Right lobe of liver (tissue), 6 donors: ENCODE results near the gene PRUNE1. TPM values are rescaled to one million over a fixed set of nuclear protein-coding genes. Genes with fewer than 3 reads are reported as not detected.

ENCODE experiments used
- ATAC-seq, 4 donors: fragments of 200-7000 bp; cut with Tn5 transposase; one replicate each; pipeline ENCODE4 v1.9.1; 2020; ENCODE audit warnings: mild to moderate bottlenecking in 4 of 4, moderate library complexity in 4 of 4
- DNase-seq, 3 donors: peaks; one replicate each; pipeline ENCODE4 v3.0.0-alpha.2; 2020
- H3K27ac ChIP-seq, 3 donors: fragments of 200-600 bp; one replicate each; pipeline ENCODE4 v1.8.0; 2022
- H3K27me3 ChIP-seq, 2 donors: fragments of 200-600 bp; one replicate each; pipeline ENCODE4 v1.8.0; 2022
- H3K36me3 ChIP-seq, 4 donors: fragments of 200-600 bp; sonication (generic) in 1 of 4; one replicate each; pipeline versions ENCODE4 v1.5.1 to v1.8.0; 2017 to 2022; ENCODE audit warnings: control low read depth in 1 of 4
- H3K4me1 ChIP-seq, 4 donors: fragments of 200-600 bp; sonication (generic) in 1 of 4; one replicate each; pipeline versions ENCODE4 v1.5.1 to v1.8.0; 2017 to 2022; ENCODE audit warnings: control low read depth in 1 of 4
- H3K4me3 ChIP-seq, 3 donors: fragments of 200-600 bp; one replicate each; pipeline ENCODE4 v1.8.0; 2022
- H3K9me3 ChIP-seq, 4 donors: fragments of 200-600 bp; sonication (generic) in 1 of 4; one replicate each; pipeline versions ENCODE4 v1.5.1 to v1.8.0; 2017 to 2022; ENCODE audit warnings: control low read depth in 1 of 4
- POLR2A ChIP-seq: fragments of 450-650 bp; IDR thresholded peaks from one replicate; pipeline ENCODE4 v1.6.1; 2017; ENCODE audit warnings: antibody characterized with exemption, mild to moderate bottlenecking
- WGBS: methylation state at CpG from one replicate; pipeline ENCODE4 v1.1.6; 2018; ENCODE audit warnings: low coverage, low lambda C conversion rate; ENCODE audit not compliant: insufficient coverage; ENCODE audit errors: missing lambda C conversion rate; 5-methylcytosine and 5-hydroxymethylcytosine counted together
- intact Hi-C, 2 donors: fragments of 100-400 bp; cut with DNase I; formaldehyde crosslinking; loops; one replicate each; pipeline versions ENCODE4 v1.11.2 to v1.14.1; 2022
- total RNA-seq, 6 experiments: library from RNA; depleted of rRNA in 2 of 6; stranded (reverse); fragments of >200 nt in 2 of 6; fragmentation: NEBNext Ultra II Directional in 3 of 6; extraction: Animal tissue kit (Norgen Biotek cat#: 25700) in 3 of 6; gene quantifications; one replicate each; pipeline versions ENCODE4 v1.1.0 to v1.2.4, GENCODE V29; 2016 to 2023
- TF ChIP-seq, protein P1 (sequence below), 4 donors: fragments of 200-600 bp in 3 of 4; fragments of 450-650 bp in 1 of 4; IDR thresholded peaks; one replicate each; pipeline versions ENCODE4 v1.5.1 to v1.8.0; 2016 to 2022; ENCODE audit warnings: antibody characterized with exemption in 4 of 4, mild to moderate bottlenecking in 2 of 4
- donor health status: DM: no; HTN: yes; CAD: no.
- donor health status: DM: no; HTN: no; CAD: no.
- donor health status: DM: no; HTN: no; CAD: no.
- donor health status: DM: no; HTN: yes; CAD: no.
- donor health status: DM: no; HTN: yes; CAD: no.

The PRUNE1 gene
- total RNA-seq, 6 experiments from 2014 or later: 4.7 to 12.0 (median 10.1) TPM

DNA sequence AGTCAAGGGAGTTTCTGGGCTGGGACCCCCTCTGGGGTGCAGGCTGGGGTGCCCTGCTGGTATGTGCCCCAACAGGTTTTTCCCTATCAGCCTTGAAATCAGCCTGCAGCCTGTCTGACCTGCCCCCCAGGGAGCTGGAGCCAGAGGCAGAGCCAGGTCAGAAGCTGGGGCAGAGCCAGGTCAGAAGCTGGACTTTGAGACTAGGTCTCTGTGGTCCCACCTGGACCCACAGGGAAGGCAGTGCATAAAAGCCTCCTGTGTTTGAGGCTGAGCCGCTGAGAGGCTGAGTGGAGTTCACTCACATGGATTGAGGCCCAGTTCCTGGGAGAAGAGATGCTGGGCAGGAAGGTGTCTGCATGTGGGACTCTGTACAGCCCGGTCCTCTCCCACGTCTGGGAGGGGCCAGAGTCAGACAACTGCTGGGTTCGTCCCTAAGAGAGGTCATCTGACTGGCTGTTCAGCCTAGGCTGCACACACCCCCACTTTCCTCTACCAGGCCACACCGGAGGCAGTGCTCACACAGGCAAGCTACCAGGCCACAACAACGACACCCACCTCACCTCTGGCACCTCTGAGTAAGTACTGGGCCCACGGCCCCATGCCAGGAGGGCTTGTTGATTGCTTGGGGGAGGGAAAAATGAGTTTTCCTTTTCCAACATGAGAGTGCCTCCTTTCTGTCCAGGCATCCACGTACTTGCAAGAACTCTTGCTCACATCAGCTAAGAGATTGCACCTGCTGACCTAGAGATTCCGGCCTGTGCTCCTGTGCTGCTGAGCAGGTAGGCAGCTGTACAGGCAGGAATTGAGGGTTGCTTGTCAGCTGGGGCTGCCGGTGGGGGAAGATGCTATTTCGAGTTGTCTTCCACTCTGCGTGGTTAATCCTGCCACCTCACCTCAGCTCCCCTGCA is 26.2 kb upstream of the PRUNE1 start, which contains the start of gene ANXA9:
TSS of gene ANXA9 (plus strand) at position 488 of the 908 bp plus-strand sequence. CDS start 814 bp downstream, outside the sequence.
- TF ChIP-seq, protein P1, sequence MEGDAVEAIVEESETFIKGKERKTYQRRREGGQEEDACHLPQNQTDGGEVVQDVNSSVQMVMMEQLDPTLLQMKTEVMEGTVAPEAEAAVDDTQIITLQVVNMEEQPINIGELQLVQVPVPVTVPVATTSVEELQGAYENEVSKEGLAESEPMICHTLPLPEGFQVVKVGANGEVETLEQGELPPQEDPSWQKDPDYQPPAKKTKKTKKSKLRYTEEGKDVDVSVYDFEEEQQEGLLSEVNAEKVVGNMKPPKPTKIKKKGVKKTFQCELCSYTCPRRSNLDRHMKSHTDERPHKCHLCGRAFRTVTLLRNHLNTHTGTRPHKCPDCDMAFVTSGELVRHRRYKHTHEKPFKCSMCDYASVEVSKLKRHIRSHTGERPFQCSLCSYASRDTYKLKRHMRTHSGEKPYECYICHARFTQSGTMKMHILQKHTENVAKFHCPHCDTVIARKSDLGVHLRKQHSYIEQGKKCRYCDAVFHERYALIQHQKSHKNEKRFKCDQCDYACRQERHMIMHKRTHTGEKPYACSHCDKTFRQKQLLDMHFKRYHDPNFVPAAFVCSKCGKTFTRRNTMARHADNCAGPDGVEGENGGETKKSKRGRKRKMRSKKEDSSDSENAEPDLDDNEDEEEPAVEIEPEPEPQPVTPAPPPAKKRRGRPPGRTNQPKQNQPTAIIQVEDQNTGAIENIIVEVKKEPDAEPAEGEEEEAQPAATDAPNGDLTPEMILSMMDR (IDR thresholded peaks at IDR 0.05): no peak
- TF ChIP-seq POLR2A: peak; percentile 55
- peak; percentile 71 to 87 (median 85) for DNase-seq
- H3K4me3 ChIP-seq: peak within 1 kb of the TSS; percentile 10 to 33 (median 25)
- intact Hi-C loops: loop anchor here in 1 of 2 donors (10.0 kb wide), 1 partner anchor 47 kb away; no protein-coding TSS in a partner anchor
- WGBS: 32% methylated on average over 4 of the region's 12 CpGs
- H3K4me1 ChIP-seq: peaks cover 0 to 55% (median 22%) of the 10 kb centered on the region in 4 donors
- H3K36me3 ChIP-seq: no peaks in the 10 kb centered on the region
- no peaks in the 10 kb centered on the region for H3K9me3 ChIP-seq
- H3K27me3 ChIP-seq: no peaks in the 10 kb centered on the region
- peak; percentile 67 to 89 (median 79) for ATAC-seq
- peak within 1 kb of the TSS; percentile 18 to 68 (median 51) for H3K27ac ChIP-seq

DNA sequence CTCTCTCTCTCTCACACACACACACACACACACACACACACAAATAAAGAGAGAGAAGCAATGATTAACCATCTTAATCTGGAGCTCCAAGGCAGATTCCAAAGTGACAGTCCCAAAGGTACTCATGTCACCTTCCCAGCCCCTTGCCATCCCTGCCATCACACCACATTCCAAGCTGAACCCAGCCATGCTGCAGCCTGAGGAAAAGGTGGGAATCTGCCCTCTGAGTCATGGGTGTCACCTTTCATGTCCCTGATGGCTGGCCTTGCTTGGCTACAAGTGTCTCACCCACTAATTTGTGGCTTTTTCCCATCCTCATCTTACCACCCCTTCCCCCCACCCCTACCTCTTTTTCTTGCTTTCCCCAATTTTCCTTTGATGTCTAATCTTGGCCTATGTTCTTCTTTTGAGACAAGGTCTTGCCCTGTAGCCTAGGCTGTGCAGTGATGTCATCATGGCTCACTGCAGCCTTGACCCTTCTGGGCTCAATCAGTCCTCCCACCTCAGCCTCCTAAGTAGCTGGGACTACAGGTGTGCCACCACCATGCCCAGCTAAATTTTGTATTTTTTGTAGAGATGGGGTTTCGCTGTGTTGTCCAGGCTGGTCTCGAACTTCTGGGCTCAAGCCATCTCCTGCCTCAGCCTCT is 22.9 kb upstream of the PRUNE1 start:
- no peak for TF ChIP-seq POLR2A
- TF ChIP-seq, protein P1 (IDR thresholded peaks at IDR 0.05): no peak
- intact Hi-C loops: loop anchor here in 1 of 2 donors (10.0 kb wide), 1 partner anchor 51 kb away; no protein-coding TSS in a partner anchor
- ATAC-seq (no peak), DNase-seq (no peak)
- Histone ChIP-seq H3K4me3 (no peak overlapping the region), H3K27me3 (no peaks in the 10 kb centered on the region), H3K36me3 (no peaks in the 10 kb centered on the region), H3K9me3 (no peaks in the 10 kb centered on the region), H3K27ac (no peak overlapping the region), H3K4me1 (peaks cover 0 to 25% (median 11%) of the 10 kb centered on the region in 4 donors)
- no CpG with 5 or more reads among the region's 2 CpGs for WGBS

DNA sequence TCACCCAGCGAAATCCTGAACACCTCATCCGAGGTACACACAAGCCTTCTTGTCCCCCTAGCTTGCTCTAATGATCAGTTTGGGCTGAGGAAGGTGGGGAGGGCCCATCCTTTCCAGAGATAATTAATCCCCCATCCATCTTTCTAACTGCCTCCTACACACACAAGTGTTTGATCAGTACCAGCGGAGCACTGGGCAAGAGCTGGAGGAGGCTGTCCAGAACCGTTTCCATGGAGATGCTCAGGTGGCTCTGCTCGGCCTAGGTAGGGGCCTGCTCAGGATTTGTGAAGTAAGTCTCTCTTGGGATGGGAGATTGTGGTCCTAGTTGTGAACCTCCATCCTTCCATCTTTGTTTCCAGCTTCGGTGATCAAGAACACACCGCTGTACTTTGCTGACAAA is 20.3 kb upstream of the PRUNE1 start:
- ATAC-seq (no peak), DNase-seq (no peak)

DNA sequence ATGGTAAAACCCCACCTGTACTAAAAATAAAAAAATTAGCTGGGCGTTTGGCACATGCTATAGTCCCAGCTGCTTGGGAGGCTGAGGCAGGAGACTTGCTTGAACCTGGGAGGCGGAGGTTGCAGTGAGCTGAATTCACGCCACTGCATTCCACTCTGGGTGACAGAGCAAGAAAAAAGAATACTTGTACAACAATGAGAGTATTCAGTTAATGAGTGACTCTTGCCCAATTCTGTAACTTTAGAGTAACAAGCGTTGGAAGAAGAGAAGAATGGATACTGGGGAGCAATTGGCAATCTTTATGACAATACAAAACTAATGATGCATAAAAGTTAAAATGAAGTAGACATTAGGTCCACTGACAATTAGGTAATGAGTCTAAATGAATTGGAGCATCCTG is 15.6 kb upstream of the PRUNE1 start:
- Histone ChIP-seq H3K9me3 (no peaks in the 10 kb centered on the region), H3K27me3 (no peaks in the 10 kb centered on the region), H3K4me3 (no peak overlapping the region), H3K4me1 (no peaks in the 10 kb centered on the region), H3K36me3 (peaks cover 0 to 16% (median 3%) of the 10 kb centered on the region in 4 donors), H3K27ac (no peak overlapping the region)
- WGBS: 39% methylated on average over 3 of the region's 4 CpGs
- intact Hi-C loops: loop anchor here in 1 of 2 donors (10.0 kb wide), 1 partner anchor 68 kb away; the partner anchor contains the start of gene SETDB1
- no peak for TF ChIP-seq POLR2A
- TF ChIP-seq, protein P1 (IDR thresholded peaks at IDR 0.05): no peak
- ATAC-seq (no peak), DNase-seq (no peak)

More for the DNA sequence above, 20.3 kb upstream of the PRUNE1 start:
- H3K4me3 ChIP-seq: no peak overlapping the region
- H3K27ac ChIP-seq: no peak overlapping the region
- H3K9me3 ChIP-seq: no peaks in the 10 kb centered on the region
- TF ChIP-seq POLR2A: no peak
- TF ChIP-seq, protein P1 (IDR thresholded peaks at IDR 0.05): no peak
- intact Hi-C loops: loop anchor here in 1 of 2 donors (10.0 kb wide), 1 partner anchor 53 kb away; no protein-coding TSS in a partner anchor
- 70% methylated on average over 2 of the region's 7 CpGs for WGBS
- H3K27me3 ChIP-seq: no peaks in the 10 kb centered on the region
- H3K36me3 ChIP-seq: no peaks in the 10 kb centered on the region
- peaks cover 0 to 2% (median 0%) of the 10 kb centered on the region in 4 donors for H3K4me1 ChIP-seq
